Measurements from ENCODE around the gene RAD51AP1. TPM values are rescaled to one million over a fixed set of nuclear protein-coding genes. Genes with fewer than 3 reads are reported as not detected.

RAD51AP1 gene
- total and polyA plus RNA-seq, 2 of the 8 experiments (the other 6 are each of a cell fraction or from before 2014, with no cell fraction given): 29.7 to 48.3 TPM

- no peak for TF ChIP-seq USF2 (IDR thresholded peaks at IDR 0.05; ENCODE audit: low read length)
- TF ChIP-seq SIRT6 (IDR thresholded peaks at IDR 0.05; ENCODE audit: low read length): no peak
- no peak for TF ChIP-seq POU5F1 (IDR thresholded peaks at IDR 0.05; ENCODE audit: low read depth, low read length)
These were observed 15.3 kb downstream of the RAD51AP1 start (continued) for GRCh38 chr12:4553943-4554342.
